Measurements from ENCODE around the gene SLCO2B1. TPM values are rescaled to one million over a fixed set of nuclear protein-coding genes. Genes with fewer than 3 reads are reported as not detected.

The SLCO2B1 gene
- total RNA-seq, 2 experiments from 2014 or later, result not detected

- ChIA-PET CTCF (interaction anchor here (1.4 to 2.3 kb wide), 2 partner anchors 14 to 122 kb away, joined by 5 to 11 read pairs; no protein-coding TSS in a partner anchor), POLR2A (no interaction called here)
- DNase-seq (no peak), ATAC-seq (no peak)
- no peak overlapping the region for H3K27ac Mint-ChIP-seq
- no peaks in the 10 kb centered on the region for H3K36me3 Mint-ChIP-seq (ENCODE audit: low read depth)
- no peak overlapping the region for H3K4me3 Mint-ChIP-seq
- peaks cover 13% of the 10 kb centered on the region for H3K27me3 Mint-ChIP-seq
- intact Hi-C loops (cut with micrococcal nuclease), result no loop called here
- H3K9me3 Mint-ChIP-seq, result no peaks in the 10 kb centered on the region
- TF ChIP-seq CTCF (IDR thresholded peaks at IDR 0.05), result no peak
- H3K4me1 Mint-ChIP-seq (ENCODE audit: low read depth), result no peaks in the 10 kb centered on the region
Observed at GRCh38 chr11:75126564-75126963, 24.3 kb upstream of the SLCO2B1 start.

- H3K4me3 Mint-ChIP-seq, result no peak overlapping the region
- ChIA-PET CTCF (interaction anchor here (1.3 to 20.0 kb wide), 2 partner anchors 9 to 112 kb away, joined by 3 to 663 read pairs; partner anchors contain the start of gene TPBGL), POLR2A (no interaction called here)
- H3K9me3 Mint-ChIP-seq, result no peaks in the 10 kb centered on the region
- DNase-seq (no peak), ATAC-seq (no peak)
- intact Hi-C loops (cut with micrococcal nuclease), result no loop called here
- no peaks in the 10 kb centered on the region for H3K4me1 Mint-ChIP-seq (ENCODE audit: low read depth)
- H3K36me3 Mint-ChIP-seq (ENCODE audit: low read depth), result no peaks in the 10 kb centered on the region
- H3K27ac Mint-ChIP-seq, result no peak overlapping the region
- H3K27me3 Mint-ChIP-seq, result peaks cover 13% of the 10 kb centered on the region
- TF ChIP-seq CTCF (IDR thresholded peaks at IDR 0.05), result no peak
Observed at GRCh38 chr11:75132080-75132479, 18.8 kb upstream of the SLCO2B1 start.

GRCh38 chr11:75133976-75134375, 16.9 kb upstream of the SLCO2B1 start:
- POLR2A ChIA-PET, result no interaction called here
- Mint-ChIP-seq H3K27me3 (peaks cover 12% of the 10 kb centered on the region), H3K36me3 (ENCODE audit: low read depth) (no peaks in the 10 kb centered on the region), H3K27ac (no peak overlapping the region), H3K9me3 (no peaks in the 10 kb centered on the region), H3K4me3 (no peak overlapping the region), H3K4me1 (ENCODE audit: low read depth) (no peaks in the 10 kb centered on the region)
- intact Hi-C loops (cut with micrococcal nuclease), result no loop called here
- CTCF ChIA-PET, result interaction anchor here (0.9 to 20.0 kb wide), 4 partner anchors 9 to 111 kb away, joined by 3 to 663 read pairs (median 8); partner anchors contain the start of gene TPBGL
- DNase-seq (no peak), ATAC-seq (no peak)
- TF ChIP-seq CTCF (IDR thresholded peaks at IDR 0.05), result no peak

- no peak overlapping the region for H3K4me3 Mint-ChIP-seq
- no peaks in the 10 kb centered on the region for H3K9me3 Mint-ChIP-seq
- ChIA-PET CTCF (interaction anchor here (1.1 to 20.0 kb wide), 5 partner anchors 8 to 108 kb away, joined by 3 to 663 read pairs (median 7); partner anchors contain the start of gene TPBGL), POLR2A (no interaction called here)
- H3K4me1 Mint-ChIP-seq (ENCODE audit: low read depth), result no peaks in the 10 kb centered on the region
- DNase-seq (no peak), ATAC-seq (no peak)
- no peak for TF ChIP-seq CTCF (IDR thresholded peaks at IDR 0.05)
- H3K27me3 Mint-ChIP-seq, result peaks cover 6% of the 10 kb centered on the region
- intact Hi-C loops (cut with micrococcal nuclease), result no loop called here
- H3K36me3 Mint-ChIP-seq (ENCODE audit: low read depth), result no peaks in the 10 kb centered on the region
- no peak overlapping the region for H3K27ac Mint-ChIP-seq
Observed at GRCh38 chr11:75135021-75135650, 15.8 kb upstream of the SLCO2B1 start.

GRCh38 chr11:75135651-75136050, 15.3 kb upstream of the SLCO2B1 start:
- Mint-ChIP-seq H3K4me1 (ENCODE audit: low read depth) (peaks cover 3% of the 10 kb centered on the region), H3K9me3 (no peaks in the 10 kb centered on the region), H3K27me3 (peaks cover 6% of the 10 kb centered on the region), H3K36me3 (ENCODE audit: low read depth) (no peaks in the 10 kb centered on the region), H3K4me3 (no peak overlapping the region), H3K27ac (no peak overlapping the region)
- no peak for TF ChIP-seq CTCF (IDR thresholded peaks at IDR 0.05)
- intact Hi-C loops (cut with micrococcal nuclease), result no loop called here
- CTCF ChIA-PET, result interaction anchor here (1.1 to 20.0 kb wide), 5 partner anchors 7 to 108 kb away, joined by 3 to 663 read pairs (median 7); partner anchors contain the start of gene TPBGL
- POLR2A ChIA-PET, result no interaction called here
- DNase-seq (no peak), ATAC-seq (no peak)
